Caco-2 (cell line): ENCODE measurements around the gene PWP2. TPM values are rescaled to one million over a fixed set of nuclear protein-coding genes. Genes with fewer than 3 reads are reported as not detected.

ENCODE experiments used
- BruUV-seq: library from RNA; stranded (reverse); fragments of 400-500 nt; replicated peaks from 2 replicates; lab custom pipeline; 2021; lab: Mats Ljungman, UMichigan
- CTCF ChIA-PET: fragments of 300-600 bp; sonication (Branson Sonifier 250); formaldehyde crosslinking; loops from one replicate; lab custom pipeline; 2022; ENCODE audit warnings: antibody characterized with exemption; lab: Charles Lee
- POLR2A ChIA-PET: fragments of 300-600 bp; sonication (Branson Sonifier 250); formaldehyde crosslinking; loops from one replicate; lab custom pipeline; 2022; ENCODE audit warnings: antibody characterized with exemption; lab: Charles Lee
- DNase-seq, 2 experiments: peaks; one replicate each; pipeline versions ENCODE4 v3.0.0 to v3.0.0-alpha.2; 2020 to 2022
- H3K27me3 ChIP-seq: replicated peaks from 2 replicates; pipeline ENCODE4 v1.6.0; 2011; ENCODE audit warnings: low read length; ENCODE audit not compliant: control insufficient read depth, insufficient read depth
- H3K36me3 ChIP-seq: 2 replicates; pipeline ENCODE4 v1.5.1; 2011; ENCODE audit warnings: low read length; ENCODE audit not compliant: control insufficient read depth, insufficient read depth
- H3K4me1 ChIP-seq: fragments of 250-450 bp; sonication (Bioruptor Pico); 2 replicates; pipeline ENCODE4 v1.5.1; 2020; ENCODE audit warnings: mild to moderate bottlenecking
- H3K4me3 ChIP-seq: 2 replicates; pipeline ENCODE4 v1.5.1; 2011; ENCODE audit warnings: low read depth, mild to moderate bottlenecking, control low read depth, low read length
- H3K9me3 ChIP-seq: fragments of 250-450 bp; sonication (Bioruptor Pico); 2 replicates; pipeline ENCODE4 v1.5.1; 2020; ENCODE audit warnings: mild to moderate bottlenecking, moderate library complexity
- H3K27ac Mint-ChIP-seq: one replicate; pipeline ENCODE4 v1.8.0; 2022; ENCODE audit warnings: mixed read lengths; ENCODE audit not compliant: unreplicated experiment
- H3K27me3 Mint-ChIP-seq: one replicate; pipeline ENCODE4 v1.8.0; 2022; ENCODE audit warnings: mixed read lengths; ENCODE audit not compliant: insufficient read depth, unreplicated experiment
- H3K36me3 Mint-ChIP-seq: one replicate; pipeline ENCODE4 v1.8.0; 2022; ENCODE audit warnings: mild to moderate bottlenecking, mixed read lengths; ENCODE audit not compliant: insufficient read depth, unreplicated experiment
- H3K4me1 Mint-ChIP-seq: one replicate; pipeline ENCODE4 v1.8.0; 2022; ENCODE audit warnings: low read depth, mixed read lengths; ENCODE audit not compliant: unreplicated experiment
- H3K4me3 Mint-ChIP-seq: one replicate; pipeline ENCODE4 v1.8.0; 2022; ENCODE audit warnings: mild to moderate bottlenecking, moderate library complexity, mixed read lengths; ENCODE audit not compliant: unreplicated experiment
- H3K9me3 Mint-ChIP-seq: one replicate; pipeline ENCODE4 v1.8.0; 2022; ENCODE audit warnings: mixed read lengths; ENCODE audit not compliant: unreplicated experiment
- CTCF ChIP-seq, 2 experiments: fragments of 200-600 bp in 1 of 2; IDR thresholded peaks; 1 replicate in 1 of 2; 2 replicates in 1 of 2; pipeline versions ENCODE4 v1.5.1 to v1.8.0; 2011 to 2022; ENCODE audit warnings: antibody characterized with exemption in 1 of 2, control low read depth in 1 of 2, inconsistent platforms in 1 of 2, low read depth in 1 of 2, low read length in 1 of 2, mild to moderate bottlenecking in 1 of 2, moderate library complexity in 1 of 2; ENCODE audit not compliant: insufficient read depth in 1 of 2, severe bottlenecking in 1 of 2, unreplicated experiment in 1 of 2
- intact Hi-C: fragments of 100-400 bp; cut with micrococcal nuclease; formaldehyde crosslinking; loops from one replicate; pipeline ENCODE4 v1.10.0; 2022; ENCODE audit not compliant: unreplicated experiment
- total RNA-seq: library from RNA; stranded (reverse); gene quantifications from 2 replicates; pipeline ENCODE4 v1.2.3, GENCODE V29; 2022

The PWP2 gene
- total RNA-seq, 1 experiment from 2014 or later = 30.6 TPM

GRCh38 chr21:44058981-44059380 is 48.2 kb upstream of the PWP2 start:
- no peak overlapping the region for H3K27ac Mint-ChIP-seq
- no peak overlapping the region for H3K4me3 Mint-ChIP-seq
- POLR2A ChIA-PET = no interaction called here
- no peaks in the 10 kb centered on the region for H3K9me3 Mint-ChIP-seq
- H3K4me3 ChIP-seq = no peak overlapping the region
- H3K4me1 Mint-ChIP-seq = peaks cover 7% of the 10 kb centered on the region
- CTCF ChIA-PET = no interaction called here
- H3K27me3 Mint-ChIP-seq = no peaks in the 10 kb centered on the region
- no peaks in the 10 kb centered on the region; the same call in 1 of the 2 replicates for H3K36me3 ChIP-seq
- H3K9me3 ChIP-seq = no peaks in the 10 kb centered on the region
- no peak for DNase-seq
- H3K27me3 ChIP-seq = no peaks in the 10 kb centered on the region
- TF ChIP-seq CTCF (IDR thresholded peaks at IDR 0.05; ENCODE audit: insufficient read depth in 1 of 2, low read depth in 1 of 2, low read length in 1 of 2, severe bottlenecking in 1 of 2, unreplicated experiment in 1 of 2) = no peak
- no TSS peak for BruUV-seq
- H3K4me1 ChIP-seq = no peaks in the 10 kb centered on the region
- peaks cover 45% of the 10 kb centered on the region for H3K36me3 Mint-ChIP-seq
- intact Hi-C loops = no loop called here

GRCh38 chr21:44059710-44060109 is 47.5 kb upstream of the PWP2 start:
- H3K9me3 Mint-ChIP-seq = no peaks in the 10 kb centered on the region
- no peaks in the 10 kb centered on the region for H3K9me3 ChIP-seq
- no TSS peak for BruUV-seq
- H3K27ac Mint-ChIP-seq = no peak overlapping the region
- H3K4me1 ChIP-seq = no peaks in the 10 kb centered on the region
- peaks cover 46% of the 10 kb centered on the region for H3K36me3 Mint-ChIP-seq
- no peaks in the 10 kb centered on the region for H3K27me3 ChIP-seq
- intact Hi-C loops = no loop called here
- H3K4me3 ChIP-seq = no peak overlapping the region
- TF ChIP-seq CTCF (IDR thresholded peaks at IDR 0.05; ENCODE audit: insufficient read depth in 1 of 2, low read depth in 1 of 2, low read length in 1 of 2, severe bottlenecking in 1 of 2, unreplicated experiment in 1 of 2) = no peak
- ChIA-PET CTCF (no interaction called here), POLR2A (no interaction called here)
- H3K36me3 ChIP-seq = no peaks in the 10 kb centered on the region; the same call in 1 of the 2 replicates
- no peak overlapping the region for H3K4me3 Mint-ChIP-seq
- DNase-seq = no peak
- H3K4me1 Mint-ChIP-seq = peaks cover 3% of the 10 kb centered on the region
- no peaks in the 10 kb centered on the region for H3K27me3 Mint-ChIP-seq

- H3K4me1 ChIP-seq = no peaks in the 10 kb centered on the region
- no peak for TF ChIP-seq CTCF (IDR thresholded peaks at IDR 0.05; ENCODE audit: insufficient read depth in 1 of 2, low read depth in 1 of 2, low read length in 1 of 2, severe bottlenecking in 1 of 2, unreplicated experiment in 1 of 2)
- Mint-ChIP-seq H3K4me1 (peaks cover 7% of the 10 kb centered on the region), H3K36me3 (peaks cover 45% of the 10 kb centered on the region), H3K4me3 (no peak overlapping the region), H3K27me3 (no peaks in the 10 kb centered on the region), H3K27ac (no peak overlapping the region), H3K9me3 (no peaks in the 10 kb centered on the region)
- no peaks in the 10 kb centered on the region for H3K27me3 ChIP-seq
- H3K36me3 ChIP-seq = no peaks in the 10 kb centered on the region
- no TSS peak for BruUV-seq
- H3K9me3 ChIP-seq = no peaks in the 10 kb centered on the region
- no peak overlapping the region for H3K4me3 ChIP-seq
- POLR2A ChIA-PET = no interaction called here
- DNase-seq = no peak
- CTCF ChIA-PET = no interaction called here
- intact Hi-C loops = no loop called here
Observed at GRCh38 chr21:44062380-44062779, 44.8 kb upstream of the PWP2 start.
